Neutrophil (primary cell): ENCODE measurements around the gene PAOX.

Experiments used
- H3K27ac ChIP-seq: fragments of 200-600 bp; sonication (generic); 2 replicates; pipeline ENCODE4 v1.5.1; 2016; ENCODE audit warnings: mild to moderate bottlenecking, moderate library complexity
- H3K27me3 ChIP-seq: fragments of 200-600 bp; sonication (generic); 2 replicates; pipeline ENCODE4 v1.6.0; 2016; ENCODE audit warnings: mild to moderate bottlenecking
- H3K36me3 ChIP-seq: fragments of 200-600 bp; sonication (generic); 2 replicates; pipeline ENCODE4 v1.5.1; 2017
- H3K4me1 ChIP-seq, 2 experiments: fragments of 200-600 bp in 1 of 2; sonication (generic) in 1 of 2; 1 replicate in 1 of 2; 2 replicates in 1 of 2; pipeline versions ENCODE4 v1.5.1 to v1.6.1; 2013 to 2016; ENCODE audit warnings: low read depth in 1 of 2, low read length in 1 of 2, mild to moderate bottlenecking in 1 of 2, moderate library complexity in 1 of 2; ENCODE audit not compliant: control insufficient read depth in 1 of 2, insufficient read depth in 1 of 2
- H3K4me3 ChIP-seq, 2 experiments: fragments of 200-600 bp in 1 of 2; sonication (generic) in 1 of 2; 1 replicate in 1 of 2; 2 replicates in 1 of 2; pipeline ENCODE4 v1.5.1; 2013 to 2016; ENCODE audit warnings: low read depth in 1 of 2, low read length in 1 of 2, mild to moderate bottlenecking in 1 of 2, moderate library complexity in 1 of 2
- H3K9me3 ChIP-seq: fragments of 200-600 bp; sonication (generic); 2 replicates; pipeline ENCODE4 v1.5.1; 2016
- TF ChIP-seq, protein P1 (sequence below): fragments of 200-600 bp; sonication (generic); IDR thresholded peaks from 2 replicates; pipeline ENCODE4 v1.5.1; 2016; ENCODE audit warnings: antibody characterized with exemption

PAOX gene

DNA sequence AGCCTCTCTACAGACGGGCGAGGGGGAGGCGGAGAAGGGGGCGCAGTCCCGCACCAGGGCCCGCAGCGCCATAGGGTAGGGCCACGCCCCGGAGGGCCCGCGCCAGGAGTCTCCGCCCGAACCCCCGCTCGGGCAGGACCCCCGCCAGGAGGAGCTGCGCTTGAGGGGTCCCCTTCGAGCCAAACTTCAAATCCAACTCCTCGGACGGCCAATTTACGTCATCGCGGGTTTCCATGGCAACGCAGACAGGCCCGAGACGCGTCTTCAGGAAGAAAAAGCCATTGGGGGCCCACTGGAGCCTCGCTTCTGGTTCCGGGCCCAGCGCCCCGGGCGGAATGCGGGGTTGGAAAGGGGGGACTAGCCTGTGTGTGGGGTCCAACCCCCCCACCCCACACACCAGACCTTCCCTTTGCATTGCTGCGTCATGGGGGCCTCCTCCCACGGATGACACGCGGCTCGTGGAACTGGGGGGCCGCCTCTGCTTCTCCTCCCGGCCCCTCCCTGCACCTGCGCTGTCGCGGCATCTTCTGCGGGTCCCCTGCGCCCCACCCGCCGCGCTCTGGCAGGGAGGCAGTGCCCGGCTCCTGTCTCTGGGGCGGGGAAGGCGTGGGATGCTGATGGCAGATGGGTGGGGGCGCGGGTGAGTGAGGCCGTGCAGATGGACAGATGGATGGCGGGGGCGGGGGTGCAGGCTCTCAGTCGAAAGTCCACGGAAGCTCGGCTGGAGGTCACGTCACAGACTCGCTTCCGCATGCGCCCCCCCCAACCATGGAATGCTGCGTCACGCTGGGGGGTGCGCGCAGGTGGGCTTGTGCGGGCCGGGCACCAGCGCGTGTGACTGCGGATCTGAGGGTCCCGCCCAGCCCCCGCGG is 43.6 kb upstream of the PAOX start:
- Histone ChIP-seq H3K27me3 (peaks cover 92% of the 10 kb centered on the region), H3K9me3 (no peaks in the 10 kb centered on the region), H3K27ac (no peak overlapping the region), H3K4me1 (peaks cover 0 to 12% of the 10 kb centered on the region in 2 experiments), H3K36me3 (no peaks in the 10 kb centered on the region), H3K4me3 (no peak overlapping the region)
- TF ChIP-seq, protein P1, sequence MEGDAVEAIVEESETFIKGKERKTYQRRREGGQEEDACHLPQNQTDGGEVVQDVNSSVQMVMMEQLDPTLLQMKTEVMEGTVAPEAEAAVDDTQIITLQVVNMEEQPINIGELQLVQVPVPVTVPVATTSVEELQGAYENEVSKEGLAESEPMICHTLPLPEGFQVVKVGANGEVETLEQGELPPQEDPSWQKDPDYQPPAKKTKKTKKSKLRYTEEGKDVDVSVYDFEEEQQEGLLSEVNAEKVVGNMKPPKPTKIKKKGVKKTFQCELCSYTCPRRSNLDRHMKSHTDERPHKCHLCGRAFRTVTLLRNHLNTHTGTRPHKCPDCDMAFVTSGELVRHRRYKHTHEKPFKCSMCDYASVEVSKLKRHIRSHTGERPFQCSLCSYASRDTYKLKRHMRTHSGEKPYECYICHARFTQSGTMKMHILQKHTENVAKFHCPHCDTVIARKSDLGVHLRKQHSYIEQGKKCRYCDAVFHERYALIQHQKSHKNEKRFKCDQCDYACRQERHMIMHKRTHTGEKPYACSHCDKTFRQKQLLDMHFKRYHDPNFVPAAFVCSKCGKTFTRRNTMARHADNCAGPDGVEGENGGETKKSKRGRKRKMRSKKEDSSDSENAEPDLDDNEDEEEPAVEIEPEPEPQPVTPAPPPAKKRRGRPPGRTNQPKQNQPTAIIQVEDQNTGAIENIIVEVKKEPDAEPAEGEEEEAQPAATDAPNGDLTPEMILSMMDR: no peak

DNA sequence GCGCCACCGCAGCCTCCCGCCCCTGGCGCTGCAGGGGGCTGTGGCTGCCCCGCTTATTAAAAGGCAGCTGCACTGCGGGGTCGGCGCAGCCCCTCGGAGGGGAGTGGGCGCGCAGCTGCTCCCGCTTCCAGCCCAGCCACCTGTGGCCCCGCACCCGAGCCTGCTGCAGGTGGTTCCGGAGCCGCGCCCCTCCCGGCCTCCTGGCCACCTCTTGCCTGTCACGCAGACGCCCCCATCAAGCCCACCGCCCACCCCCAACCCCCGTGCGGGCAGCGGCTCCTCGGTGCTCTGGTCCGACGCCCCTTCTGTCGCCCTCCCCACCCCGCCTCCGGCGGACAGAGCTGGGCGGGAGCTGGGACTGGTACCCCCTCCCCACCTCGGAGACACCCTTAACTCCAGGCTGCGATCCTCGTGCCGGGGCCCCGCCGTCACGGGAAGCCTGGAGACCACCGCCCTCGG is 42.9 kb upstream of the PAOX start:
- Histone ChIP-seq H3K36me3 (no peaks in the 10 kb centered on the region), H3K9me3 (no peaks in the 10 kb centered on the region), H3K4me3 (no peak overlapping the region), H3K4me1 (peaks cover 0 to 12% of the 10 kb centered on the region in 2 experiments), H3K27me3 (peaks cover 92% of the 10 kb centered on the region), H3K27ac (no peak overlapping the region)
- TF ChIP-seq, protein P1: no peak

DNA sequence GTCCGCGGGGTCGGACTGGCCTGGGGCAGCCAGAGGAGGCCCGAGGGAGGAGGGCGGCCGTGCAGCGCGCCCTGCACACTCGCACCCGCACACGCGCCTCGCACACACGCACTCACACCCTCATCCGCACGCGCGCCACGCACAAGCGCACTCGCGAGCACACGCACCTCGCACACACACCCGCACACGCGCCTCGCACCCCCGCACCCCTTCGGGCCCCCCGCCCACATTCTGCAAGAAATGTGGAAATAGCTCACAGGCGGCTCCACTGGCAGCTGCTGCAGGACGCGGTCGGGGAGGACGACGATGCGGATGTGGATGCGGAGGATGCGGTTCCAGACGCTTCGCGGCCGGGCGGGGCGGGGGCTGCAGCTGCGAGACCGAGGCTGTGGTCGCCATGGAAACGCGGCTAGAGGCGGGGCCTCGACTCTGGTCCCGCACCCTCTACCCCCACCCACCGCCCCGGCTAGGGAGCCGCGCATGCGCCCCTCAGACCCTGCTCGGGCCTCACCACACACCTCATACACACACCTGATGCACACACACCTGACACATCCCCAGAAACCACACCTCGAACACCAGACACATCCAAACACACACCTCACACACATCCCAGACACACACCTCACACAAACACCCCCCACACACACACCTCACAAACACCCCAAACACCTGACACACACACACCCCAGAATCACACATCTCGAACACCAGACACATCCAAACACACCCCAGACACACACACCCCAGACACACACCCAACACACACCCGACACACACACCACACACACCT is 42.3 kb upstream of the PAOX start, which contains the start of gene CALY:
TSS of gene CALY (minus strand) at position 320 of the 793 bp plus-strand sequence. CDS start 7,907 bp downstream, outside the sequence.
- TF ChIP-seq, protein P1: no peak
- peaks cover 92% of the 10 kb centered on the region for H3K27me3 ChIP-seq
- no peaks in the 10 kb centered on the region for H3K36me3 ChIP-seq
- H3K4me3 ChIP-seq: no peak within 1 kb of the TSS
- no peak within 1 kb of the TSS for H3K27ac ChIP-seq
- peaks cover 0 to 12% of the 10 kb centered on the region in 2 experiments for H3K4me1 ChIP-seq
- H3K9me3 ChIP-seq: no peaks in the 10 kb centered on the region

DNA sequence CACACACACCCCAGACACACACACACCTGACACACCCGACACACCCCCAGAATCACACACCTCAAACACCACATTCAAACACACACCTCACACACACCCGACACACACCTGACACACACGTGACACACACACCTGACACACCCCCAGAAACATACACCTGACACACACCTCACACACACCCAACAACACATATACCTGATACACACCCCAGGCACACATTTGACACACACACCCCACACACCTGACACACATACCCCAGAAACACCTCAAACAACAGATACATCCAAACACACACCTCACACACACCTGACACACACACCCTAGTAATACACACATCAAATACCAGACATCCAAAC is 41.7 kb upstream of the PAOX start:
- peaks cover 92% of the 10 kb centered on the region for H3K27me3 ChIP-seq
- no peak overlapping the region for H3K27ac ChIP-seq
- H3K9me3 ChIP-seq: no peaks in the 10 kb centered on the region
- H3K4me1 ChIP-seq: peaks cover 0 to 12% of the 10 kb centered on the region in 2 experiments
- no peak overlapping the region for H3K4me3 ChIP-seq
- no peaks in the 10 kb centered on the region for H3K36me3 ChIP-seq
- TF ChIP-seq, protein P1: no peak

DNA sequence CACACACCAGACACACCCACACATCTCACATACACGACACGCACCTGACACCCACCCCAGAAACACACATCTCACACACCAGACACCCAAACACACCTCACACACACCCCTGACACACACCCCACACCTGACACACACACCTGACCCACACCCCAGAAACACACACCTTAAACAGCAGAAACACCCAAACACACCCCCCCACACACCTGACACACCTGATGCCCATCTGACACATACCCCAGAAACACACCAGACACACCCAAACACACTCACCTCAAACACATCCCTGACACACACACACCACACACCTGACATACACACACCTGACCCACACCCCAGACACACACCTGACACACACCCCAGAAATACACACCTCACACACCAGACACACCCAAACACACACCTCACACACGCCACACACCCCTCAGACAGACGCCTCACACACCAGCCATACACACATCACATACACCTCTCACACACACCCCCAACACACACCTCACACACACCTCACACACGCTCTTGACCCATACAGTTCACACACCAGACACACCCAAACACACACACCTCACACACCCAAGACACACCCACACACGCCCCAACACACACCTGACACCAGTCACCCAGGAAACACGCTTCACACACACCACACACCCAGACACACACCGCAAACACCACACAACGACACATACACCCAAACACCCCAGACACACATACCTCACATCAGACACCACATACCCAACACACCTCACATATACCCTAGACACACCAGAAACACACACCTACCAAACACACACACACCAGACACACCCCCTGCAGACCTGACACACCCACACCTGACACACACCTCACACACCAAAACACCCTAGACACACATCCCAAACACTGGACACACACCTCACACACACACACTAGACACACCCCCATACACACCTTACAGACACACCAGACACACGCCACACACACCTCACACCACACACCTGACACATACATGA is 40.7 kb upstream of the PAOX start:
- Histone ChIP-seq H3K27me3 (peaks cover 92% of the 10 kb centered on the region), H3K9me3 (no peaks in the 10 kb centered on the region), H3K4me3 (no peak overlapping the region), H3K36me3 (no peaks in the 10 kb centered on the region), H3K27ac (no peak overlapping the region), H3K4me1 (peaks cover 0 to 12% of the 10 kb centered on the region in 2 experiments)
- TF ChIP-seq, protein P1: no peak
